Right atrium auricular region (tissue), 2 donors: ENCODE results near the gene ORAI2. TPM values are rescaled to one million over a fixed set of nuclear protein-coding genes. Genes with fewer than 3 reads are reported as not detected.

Source experiments
- DNase-seq: peaks from one replicate; pipeline ENCODE4 v3.0.0-alpha.2; 2019; ENCODE audit warnings: low spot score
- H3K27ac ChIP-seq, 2 donors: fragments of 200-600 bp; sonication (generic); 1 replicate in 1 of 2; 2 replicates in 1 of 2; pipeline ENCODE4 v1.5.1; 2016 to 2019
- H3K27me3 ChIP-seq, 2 donors: fragments of 200-600 bp; sonication (generic); one replicate each; pipeline versions ENCODE4 v1.5.1 to v1.6.0; 2017 to 2019
- H3K36me3 ChIP-seq: fragments of 200-600 bp; sonication (generic); one replicate; pipeline ENCODE4 v1.5.1; 2016
- H3K4me1 ChIP-seq, 2 donors: fragments of 200-600 bp; sonication (generic); one replicate each; pipeline versions ENCODE4 v1.5.1 to v1.6.0; 2017 to 2019
- H3K4me3 ChIP-seq, 2 donors: fragments of 200-600 bp; sonication (generic); 1 replicate in 1 of 2; 2 replicates in 1 of 2; pipeline ENCODE4 v1.5.1; 2017 to 2019; ENCODE audit warnings: mild to moderate bottlenecking in 1 of 2, moderate library complexity in 1 of 2
- H3K9me3 ChIP-seq, 2 donors: fragments of 200-600 bp; sonication (generic); one replicate each; pipeline ENCODE4 v1.5.1; 2019
- total RNA-seq, 2 donors: library from RNA; depleted of rRNA; stranded (reverse); fragments of >200 nt; gene quantifications; one replicate each; pipeline ENCODE4 v1.1.0, GENCODE V29; 2016
- TF ChIP-seq, protein P1 (sequence below), 2 donors: fragments of 200-600 bp; sonication (generic); IDR thresholded peaks; one replicate each; pipeline ENCODE4 v1.5.1; 2019; ENCODE audit warnings: antibody characterized with exemption in 2 of 2

ORAI2 gene
- total RNA-seq, 2 donors from 2014 or later: 5.9 to 13.3 TPM

DNA sequence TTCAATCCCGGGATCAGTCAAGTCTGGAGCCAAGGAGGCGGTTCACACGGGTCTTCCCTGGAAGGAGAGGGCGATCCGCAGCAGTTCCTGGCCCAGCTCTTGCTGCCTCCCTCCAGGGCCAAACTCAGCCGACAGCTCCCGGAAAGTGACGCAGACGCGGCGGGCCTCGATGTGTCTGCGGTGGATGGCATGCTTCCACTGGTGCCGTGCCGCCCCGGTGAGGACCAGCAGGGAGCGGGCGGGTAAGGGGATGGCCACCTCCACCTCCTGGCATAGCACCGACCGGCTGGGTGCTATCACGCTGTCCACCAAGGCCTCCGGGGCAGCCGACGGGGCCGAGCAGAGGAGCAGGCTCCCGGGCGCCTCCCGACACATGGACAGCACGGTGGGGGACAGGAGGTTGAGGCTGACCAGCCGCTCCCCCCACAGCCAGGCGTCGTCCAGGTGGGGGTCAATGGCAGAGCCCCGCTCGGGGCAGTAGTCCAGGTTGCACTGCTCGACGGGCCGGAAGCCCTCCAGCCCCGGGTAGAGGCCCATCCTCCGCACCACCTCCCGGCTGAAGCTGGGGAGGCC lies 24.1 kb downstream of the ORAI2 start:
- Histone ChIP-seq H3K27ac (no peak overlapping the region), H3K27me3 (no peaks in the 10 kb centered on the region), H3K9me3 (no peaks in the 10 kb centered on the region), H3K4me1 (no peaks in the 10 kb centered on the region), H3K36me3 (peaks cover 32% of the 10 kb centered on the region), H3K4me3 (no peak overlapping the region)
- DNase-seq: no peak
- TF ChIP-seq, protein P1, sequence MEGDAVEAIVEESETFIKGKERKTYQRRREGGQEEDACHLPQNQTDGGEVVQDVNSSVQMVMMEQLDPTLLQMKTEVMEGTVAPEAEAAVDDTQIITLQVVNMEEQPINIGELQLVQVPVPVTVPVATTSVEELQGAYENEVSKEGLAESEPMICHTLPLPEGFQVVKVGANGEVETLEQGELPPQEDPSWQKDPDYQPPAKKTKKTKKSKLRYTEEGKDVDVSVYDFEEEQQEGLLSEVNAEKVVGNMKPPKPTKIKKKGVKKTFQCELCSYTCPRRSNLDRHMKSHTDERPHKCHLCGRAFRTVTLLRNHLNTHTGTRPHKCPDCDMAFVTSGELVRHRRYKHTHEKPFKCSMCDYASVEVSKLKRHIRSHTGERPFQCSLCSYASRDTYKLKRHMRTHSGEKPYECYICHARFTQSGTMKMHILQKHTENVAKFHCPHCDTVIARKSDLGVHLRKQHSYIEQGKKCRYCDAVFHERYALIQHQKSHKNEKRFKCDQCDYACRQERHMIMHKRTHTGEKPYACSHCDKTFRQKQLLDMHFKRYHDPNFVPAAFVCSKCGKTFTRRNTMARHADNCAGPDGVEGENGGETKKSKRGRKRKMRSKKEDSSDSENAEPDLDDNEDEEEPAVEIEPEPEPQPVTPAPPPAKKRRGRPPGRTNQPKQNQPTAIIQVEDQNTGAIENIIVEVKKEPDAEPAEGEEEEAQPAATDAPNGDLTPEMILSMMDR (IDR thresholded peaks at IDR 0.05): no peak

DNA sequence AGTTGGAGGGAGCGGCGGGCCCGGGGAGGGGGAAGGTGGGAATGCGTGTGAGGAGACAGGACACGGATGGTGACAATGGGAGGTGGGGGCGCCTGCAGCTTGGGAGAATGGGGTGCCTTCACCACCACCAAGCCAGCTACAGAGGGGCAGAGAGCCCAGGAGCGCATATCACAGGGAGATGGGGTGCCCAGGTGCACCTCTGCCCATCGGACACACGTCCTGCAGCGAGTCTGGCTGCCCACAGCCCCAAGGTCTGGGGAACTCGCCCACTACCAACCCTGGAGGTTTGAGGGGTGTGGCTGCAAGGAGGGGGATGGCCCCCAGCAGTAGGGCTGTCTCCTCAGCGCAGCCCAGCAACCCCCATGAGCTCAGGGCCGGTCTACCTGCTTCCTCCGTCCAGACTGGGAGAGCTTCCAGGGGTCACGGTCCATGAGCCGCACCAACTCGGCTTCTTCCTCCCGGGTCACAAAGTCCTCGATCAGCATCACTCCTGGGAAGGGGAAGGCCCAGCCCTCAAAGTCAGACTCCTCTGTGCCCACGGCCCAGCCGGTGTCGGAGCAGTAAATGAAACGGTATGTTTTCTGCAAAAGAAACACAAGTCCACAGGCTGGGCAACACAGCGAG lies 26.0 kb downstream of the ORAI2 start:
- Histone ChIP-seq H3K9me3 (no peaks in the 10 kb centered on the region), H3K27ac (no peak overlapping the region), H3K27me3 (no peaks in the 10 kb centered on the region), H3K4me3 (no peak overlapping the region), H3K36me3 (peaks cover 32% of the 10 kb centered on the region), H3K4me1 (peaks cover 0 to 7% of the 10 kb centered on the region in 2 donors)
- DNase-seq: no peak
- TF ChIP-seq, protein P1 (IDR thresholded peaks at IDR 0.05): no peak

DNA sequence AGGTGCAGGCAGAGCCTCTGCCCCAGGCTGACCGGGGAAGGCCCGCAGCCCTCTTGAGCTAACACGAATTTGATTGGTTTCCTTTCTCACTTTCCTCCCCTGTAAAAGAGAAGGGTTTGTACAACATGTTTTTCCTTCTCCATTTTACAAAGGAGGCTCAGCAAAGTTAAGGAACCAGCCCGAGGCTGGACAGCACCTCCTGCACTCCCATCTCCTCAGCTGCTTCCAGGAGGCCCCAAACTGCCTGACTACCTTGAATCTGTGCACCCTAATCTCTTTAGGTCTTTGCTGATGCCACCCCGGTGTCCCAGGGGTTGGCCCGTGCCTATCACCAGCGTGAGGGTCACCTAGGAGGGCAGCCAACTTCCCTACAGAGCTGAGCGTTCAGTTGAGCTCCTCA lies 27.1 kb downstream of the ORAI2 start:
- no peaks in the 10 kb centered on the region for H3K27me3 ChIP-seq
- no peak overlapping the region for H3K27ac ChIP-seq
- no peak for DNase-seq
- peaks cover 32% of the 10 kb centered on the region for H3K36me3 ChIP-seq
- H3K4me3 ChIP-seq: no peak overlapping the region
- H3K4me1 ChIP-seq: peaks cover 0 to 8% of the 10 kb centered on the region in 2 donors
- no peaks in the 10 kb centered on the region for H3K9me3 ChIP-seq
- TF ChIP-seq, protein P1 (IDR thresholded peaks at IDR 0.05): no peak

DNA sequence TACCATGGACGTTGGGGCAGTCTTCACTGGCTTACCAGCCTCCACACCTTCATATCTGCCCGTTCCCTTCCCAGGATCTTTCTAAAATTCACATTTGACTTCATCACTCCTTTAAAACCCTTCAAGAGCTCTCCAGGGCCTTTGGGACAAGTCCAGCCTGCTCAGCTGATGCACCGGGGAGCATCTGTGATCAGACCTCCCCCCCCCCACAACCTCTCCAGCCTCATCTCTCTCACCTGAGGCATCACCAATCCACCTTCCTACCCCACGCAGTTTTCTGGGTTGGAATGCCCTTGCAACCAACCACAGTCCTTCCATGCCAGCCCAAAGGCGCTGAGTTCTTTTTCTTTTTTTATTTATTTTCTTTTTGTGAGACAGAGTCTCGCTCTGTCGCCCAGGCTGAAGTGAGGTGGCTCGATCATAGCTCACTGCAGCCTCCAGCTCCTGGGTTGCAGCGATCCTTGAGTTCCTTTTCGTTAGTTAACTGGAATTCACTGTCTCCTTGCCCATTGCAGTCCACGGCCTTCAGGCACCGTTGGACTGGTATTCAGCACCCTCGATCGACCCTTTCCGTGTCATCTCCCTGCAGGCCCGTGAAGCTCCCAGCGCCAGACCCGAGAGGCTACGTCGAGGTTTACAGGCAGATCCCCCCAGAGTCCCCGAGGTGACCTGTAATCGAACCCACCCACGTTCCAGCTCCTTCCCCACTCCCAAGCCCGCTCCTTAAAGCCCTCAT lies 30.6 kb downstream of the ORAI2 start:
- H3K4me1 ChIP-seq: peaks cover 0 to 17% of the 10 kb centered on the region in 2 donors
- H3K27ac ChIP-seq: peak overlapping the region; percentile 75 to 76
- peak overlapping the region; percentile 71 to 99 for H3K4me3 ChIP-seq
- TF ChIP-seq, protein P1 (IDR thresholded peaks at IDR 0.05): no peak
- no peaks in the 10 kb centered on the region for H3K9me3 ChIP-seq
- no peak for DNase-seq
- peaks cover 5% of the 10 kb centered on the region for H3K36me3 ChIP-seq
- no peaks in the 10 kb centered on the region for H3K27me3 ChIP-seq

DNA sequence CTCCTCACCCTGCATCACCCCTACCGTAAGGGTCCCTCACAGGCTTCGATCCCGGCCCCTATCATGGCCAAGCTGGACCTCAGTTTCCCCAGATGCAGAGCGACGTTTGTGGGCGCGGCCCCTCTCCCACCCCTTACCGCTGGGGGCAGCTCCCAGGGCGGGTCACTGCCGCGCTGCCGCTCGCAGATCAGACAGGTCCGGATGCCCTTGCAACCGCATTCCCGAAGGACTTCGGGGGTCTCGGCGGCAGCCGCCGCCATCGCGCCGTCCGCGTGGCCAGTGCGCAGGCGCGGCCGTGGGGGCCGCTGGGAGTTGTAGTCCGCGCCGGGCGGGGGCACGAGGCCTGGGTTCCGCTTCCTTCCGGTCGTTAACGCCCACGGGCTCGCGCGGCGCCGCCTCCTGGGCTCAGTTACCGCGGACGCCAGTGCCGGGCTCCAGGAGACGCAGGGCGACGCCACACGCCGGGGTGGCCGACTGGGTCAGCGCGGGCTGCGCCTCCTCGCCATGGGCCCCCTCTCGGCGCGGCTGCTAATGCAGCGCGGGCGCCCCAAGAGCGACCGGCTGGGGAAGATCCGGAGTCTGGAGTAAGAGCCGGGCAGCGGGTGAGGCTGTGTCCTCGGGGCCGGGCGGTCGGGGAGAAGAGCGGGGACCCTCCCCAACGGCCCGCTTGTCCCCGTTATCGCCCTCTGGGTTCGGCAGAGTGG lies 31.4 kb downstream of the ORAI2 start, which contains the start of the genes ALKBH4 and LRWD1:
ALKBH4 (minus strand) TSS at position 287 of the 704 bp plus-strand sequence; CDS start at position 260, 27 bp downstream.
LRWD1 (plus strand) TSS at position 408 of the 704 bp plus-strand sequence; CDS start at position 505, 97 bp downstream.
- H3K36me3 ChIP-seq: no peaks in the 10 kb centered on the region
- no peaks in the 10 kb centered on the region for H3K27me3 ChIP-seq
- peak within 1 kb of the TSS; percentile 71 to 99 for H3K4me3 ChIP-seq
- no peaks in the 10 kb centered on the region for H3K9me3 ChIP-seq
- peak within 1 kb of the TSS; percentile 75 to 76 for H3K27ac ChIP-seq
- peaks cover 0 to 17% of the 10 kb centered on the region in 2 donors for H3K4me1 ChIP-seq
- TF ChIP-seq, protein P1 (IDR thresholded peaks at IDR 0.05): peak; percentile 11 to 55
- DNase-seq: peak; percentile 93
